HG02623 (cell line): Measurements from ENCODE around the gene ADK.

Experiments
- ATAC-seq: cut with Tn5 transposase; IDR thresholded peaks from one replicate; pipeline ENCODE4 v1.9.1; 2021; ENCODE audit warnings: moderate library complexity; ENCODE audit not compliant: unreplicated experiment

Gene ADK

DNA sequence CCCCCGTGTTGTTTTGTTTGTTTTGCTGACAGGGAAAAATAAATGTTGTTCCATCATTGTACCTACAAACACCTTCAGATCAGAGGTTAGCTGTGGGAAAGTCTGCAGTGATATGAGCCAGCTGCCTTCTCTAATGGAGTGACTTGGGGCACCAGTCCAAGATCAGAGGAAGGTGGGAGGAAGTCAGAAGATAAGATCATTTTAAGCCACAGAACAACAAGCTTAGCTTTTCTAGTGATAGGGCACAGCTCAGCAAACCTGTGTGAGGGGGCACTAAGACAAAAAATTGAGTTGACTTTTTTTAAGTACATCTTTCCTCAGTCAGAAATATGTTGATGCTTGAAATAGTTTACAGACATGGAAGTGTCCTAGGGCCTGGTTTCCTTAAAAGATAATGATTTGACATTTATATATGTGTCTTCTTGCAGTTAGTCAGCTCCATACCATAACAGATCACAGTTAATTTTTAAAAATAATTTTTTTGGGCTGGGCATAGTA lies 435.1 kb downstream of the ADK start:
- ATAC-seq = no peak

DNA sequence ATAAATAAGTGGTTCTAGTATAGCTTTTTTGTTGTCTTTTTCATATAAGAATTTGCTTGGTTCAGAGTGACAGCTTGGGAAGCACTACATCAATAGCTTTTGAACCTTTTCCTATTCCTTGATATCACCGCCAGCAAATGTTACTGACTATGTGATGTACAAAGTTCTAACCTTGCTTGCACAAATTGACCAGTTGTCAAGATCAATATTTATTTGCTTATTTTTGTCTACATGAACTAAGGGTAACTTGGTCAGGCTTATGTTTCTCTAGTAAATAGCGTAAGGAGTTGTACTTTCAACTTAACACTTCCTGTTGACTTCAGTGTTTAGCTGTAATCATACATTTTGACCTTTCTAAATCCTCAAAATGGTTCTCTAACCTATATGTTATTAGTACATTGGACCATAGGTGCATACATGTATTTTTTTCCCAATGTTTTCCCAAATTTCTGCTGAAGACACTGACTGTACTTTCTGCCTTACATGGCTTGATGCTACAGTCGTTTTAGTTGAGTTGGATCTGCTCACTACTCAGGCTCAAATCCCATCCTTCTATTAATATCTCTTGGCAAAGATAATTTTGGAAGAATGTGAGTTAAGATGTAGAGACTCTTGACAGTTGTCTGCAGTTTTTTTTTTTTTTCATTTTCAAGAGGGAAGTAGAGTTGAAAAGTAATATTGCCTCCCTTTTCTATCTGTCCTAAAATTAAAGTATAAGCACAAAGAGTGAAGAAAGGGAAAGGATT lies 436.3 kb downstream of the ADK start:
- no peak for ATAC-seq

DNA sequence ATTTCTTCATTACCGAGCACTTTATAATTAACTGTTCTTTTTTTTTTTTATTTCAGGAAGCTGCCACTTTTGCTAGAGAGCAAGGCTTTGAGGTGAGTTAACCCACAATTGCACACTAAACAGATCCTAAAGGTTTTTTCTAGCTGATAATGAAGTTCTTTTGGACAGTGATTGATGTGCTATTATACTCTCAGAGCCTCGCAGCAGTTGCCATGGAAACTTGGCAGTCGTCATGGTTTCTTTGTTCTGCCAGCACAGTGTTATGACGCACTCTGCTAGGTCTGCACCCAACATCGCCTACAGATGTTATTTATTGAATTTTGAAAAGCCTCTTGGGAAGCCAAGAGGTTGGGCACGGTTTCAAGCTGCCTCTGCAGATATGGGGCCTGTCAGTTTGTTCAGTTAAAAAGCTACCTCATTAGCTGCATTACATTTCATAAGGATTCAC lies 438.2 kb downstream of the ADK start:
- ATAC-seq = no peak

DNA sequence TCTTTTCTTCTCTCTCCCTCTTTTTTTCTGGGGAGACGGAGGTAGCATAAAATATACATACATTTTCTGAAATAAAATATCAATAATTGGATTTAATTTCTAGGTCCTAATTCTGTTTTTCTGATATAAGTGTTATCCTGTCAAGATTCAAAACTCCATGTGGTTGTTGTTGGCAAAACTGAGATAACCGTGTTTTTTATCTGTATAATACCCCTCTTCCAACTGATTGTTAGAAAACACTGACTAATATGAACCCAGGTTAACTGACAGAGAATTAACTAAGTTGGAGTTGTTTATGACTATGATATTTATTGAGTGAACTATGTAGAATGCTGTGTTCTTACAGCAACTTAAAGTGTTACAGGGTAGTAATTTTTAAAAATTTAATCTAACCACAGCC lies 438.8 kb downstream of the ADK start:
- ATAC-seq = no peak

DNA sequence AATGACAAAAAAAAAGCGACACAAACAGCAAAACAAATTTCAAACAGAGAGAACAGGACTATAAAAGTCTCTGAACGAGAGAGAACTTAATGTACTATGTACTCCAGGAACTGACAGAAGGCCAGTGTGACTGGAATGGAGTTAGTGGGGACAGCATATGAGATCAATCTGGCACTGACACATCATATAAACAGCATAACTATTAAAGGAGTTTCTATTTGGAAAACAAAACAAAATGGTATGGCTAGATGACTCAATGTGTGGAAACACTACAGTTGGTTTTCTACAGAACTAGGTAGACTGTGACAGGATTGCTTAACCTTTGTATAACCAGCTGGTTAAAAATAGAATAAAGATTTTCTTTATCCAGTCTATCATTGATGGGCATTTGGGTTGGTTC lies 442.4 kb downstream of the ADK start:
- no peak for ATAC-seq

DNA sequence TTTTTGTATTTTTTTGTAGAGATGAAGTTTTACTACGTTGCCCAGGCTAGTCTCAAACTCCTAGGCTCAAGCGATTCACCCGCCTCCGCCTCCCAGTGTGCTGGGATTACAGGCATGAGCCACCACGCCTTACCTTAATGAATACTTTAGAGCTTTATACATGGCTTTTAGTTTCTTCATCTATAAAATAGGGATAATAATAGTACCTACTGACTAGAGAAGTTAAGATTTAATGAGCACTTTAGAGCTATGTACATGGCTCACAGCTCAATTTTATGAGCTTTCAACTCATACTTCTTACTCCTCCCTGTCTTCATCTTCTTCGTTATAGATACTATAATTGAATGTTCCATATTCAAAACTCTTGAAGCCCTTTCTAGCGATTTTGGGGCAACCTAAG lies 445.7 kb downstream of the ADK start:
- no peak for ATAC-seq

DNA sequence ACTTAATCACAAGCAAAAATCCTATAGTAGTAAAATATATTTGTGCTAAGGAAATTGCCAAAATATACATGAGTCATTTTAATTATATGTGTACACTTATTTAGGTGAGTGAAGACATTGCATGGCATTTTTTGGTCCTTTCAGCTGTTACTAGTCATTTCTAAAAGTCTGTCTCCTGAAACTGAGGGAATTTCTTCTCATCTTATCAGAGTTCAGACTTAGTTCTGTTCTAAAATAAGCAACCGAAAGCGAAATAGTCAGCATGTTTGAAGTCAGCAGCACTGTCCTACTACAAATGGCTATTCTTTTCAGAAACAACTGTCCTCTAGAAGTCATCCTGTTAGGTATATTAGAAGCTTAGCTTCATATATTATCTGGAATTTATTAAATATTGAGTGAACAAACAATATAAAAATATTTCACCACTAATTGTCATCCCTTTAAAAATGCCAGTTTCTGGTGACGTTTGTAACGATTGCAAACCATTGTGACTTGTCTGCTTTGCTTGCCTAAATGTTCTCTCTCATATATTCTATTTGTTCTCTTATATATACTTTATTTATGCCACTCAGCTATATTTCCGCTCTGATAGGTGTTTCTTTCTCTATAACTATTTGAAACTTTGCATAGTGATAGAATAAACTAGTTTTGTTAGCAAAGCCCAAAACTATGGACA lies 448.0 kb downstream of the ADK start:
- no peak for ATAC-seq

DNA sequence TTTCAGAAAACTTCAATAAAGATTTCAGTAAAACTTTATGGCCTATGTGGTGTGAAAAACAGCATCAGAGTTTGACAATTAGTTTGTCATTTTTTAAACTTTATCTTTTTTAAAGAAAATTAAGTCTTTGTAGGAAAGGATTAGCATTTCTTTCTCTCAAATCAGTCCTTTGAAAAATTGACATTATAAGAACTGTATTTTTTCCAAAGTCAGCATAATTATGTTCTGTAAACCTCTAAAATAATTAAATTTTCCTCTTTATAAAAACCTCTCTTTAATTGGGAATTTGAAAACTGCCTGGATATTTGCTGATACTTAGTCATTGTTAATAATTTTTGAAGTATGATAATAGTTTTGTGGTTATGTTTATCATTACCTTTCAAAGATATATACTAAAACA lies 448.7 kb downstream of the ADK start:
- no peak for ATAC-seq

DNA sequence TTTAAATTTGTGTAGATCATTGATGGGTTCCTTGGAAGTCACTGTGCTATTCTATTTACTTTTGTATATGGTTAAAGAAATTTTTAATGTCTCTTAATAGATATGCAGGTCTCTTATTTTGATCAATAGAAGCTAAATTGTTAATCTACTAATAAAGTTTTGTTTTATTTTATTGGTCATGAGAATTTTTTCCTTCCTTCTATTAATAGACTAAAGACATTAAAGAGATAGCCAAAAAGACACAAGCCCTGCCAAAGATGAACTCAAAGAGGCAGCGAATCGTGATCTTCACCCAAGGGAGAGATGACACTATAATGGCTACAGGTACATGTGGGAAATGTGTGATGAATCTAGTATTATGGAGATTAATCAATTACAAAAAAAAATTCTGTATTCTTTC lies 449.1 kb downstream of the ADK start:
- no peak for ATAC-seq

DNA sequence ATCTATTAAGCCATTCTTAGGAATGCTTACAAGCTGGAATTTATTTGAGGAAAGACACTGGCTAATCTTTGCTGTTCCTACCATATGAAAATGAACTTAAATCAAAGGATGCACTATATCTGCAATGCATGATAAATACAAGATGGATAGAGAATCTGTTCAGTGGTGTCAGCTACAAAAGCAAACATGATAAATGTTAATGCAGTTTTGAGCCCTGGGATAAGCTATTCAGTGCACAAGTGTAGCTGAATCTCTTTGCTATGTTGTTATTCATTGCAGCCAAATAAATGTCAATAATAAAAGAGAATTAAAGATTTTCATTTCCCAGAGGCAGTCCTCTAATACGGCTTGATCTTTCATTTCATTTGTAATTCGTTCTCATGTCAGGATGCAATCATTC lies 451.6 kb downstream of the ADK start:
- no peak for ATAC-seq

DNA sequence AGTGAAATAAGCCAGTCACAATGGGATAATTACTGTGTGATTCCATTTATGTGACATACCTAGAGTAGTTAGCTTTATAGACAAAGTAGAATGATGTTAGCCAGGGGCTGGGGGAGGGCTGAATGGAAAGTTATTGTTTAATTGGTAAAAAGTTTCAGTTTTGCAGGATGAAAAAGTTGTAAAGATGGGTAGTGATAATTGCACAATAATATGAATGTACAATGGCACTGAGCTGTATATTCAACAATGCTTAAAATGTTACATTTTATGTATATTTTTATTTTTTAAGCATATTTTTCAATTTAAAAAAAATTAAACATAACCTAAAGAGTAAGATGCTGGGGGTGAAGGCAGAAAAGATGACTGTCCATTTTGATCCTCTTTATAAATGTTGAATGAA lies 459.3 kb downstream of the ADK start:
- ATAC-seq = no peak

DNA sequence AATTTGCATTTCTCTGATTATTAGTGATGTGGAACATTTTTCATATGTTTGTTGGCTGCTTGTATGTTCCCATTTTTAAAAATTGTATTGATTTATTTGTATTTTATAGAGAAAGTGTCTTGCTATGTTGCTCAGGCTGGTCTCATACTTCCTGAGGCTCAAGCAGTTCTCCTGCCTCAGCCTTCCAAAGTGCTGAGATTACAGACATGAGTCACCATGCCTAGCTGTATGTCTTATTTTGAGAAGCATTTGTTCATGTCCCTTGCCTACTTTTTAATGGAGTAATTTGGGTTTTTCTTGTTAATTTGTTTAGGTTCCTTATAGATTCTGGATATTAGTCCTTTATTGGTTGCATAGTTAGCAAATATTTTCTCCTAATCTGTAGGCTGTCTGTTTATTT lies 461.2 kb downstream of the ADK start:
- no peak for ATAC-seq

DNA sequence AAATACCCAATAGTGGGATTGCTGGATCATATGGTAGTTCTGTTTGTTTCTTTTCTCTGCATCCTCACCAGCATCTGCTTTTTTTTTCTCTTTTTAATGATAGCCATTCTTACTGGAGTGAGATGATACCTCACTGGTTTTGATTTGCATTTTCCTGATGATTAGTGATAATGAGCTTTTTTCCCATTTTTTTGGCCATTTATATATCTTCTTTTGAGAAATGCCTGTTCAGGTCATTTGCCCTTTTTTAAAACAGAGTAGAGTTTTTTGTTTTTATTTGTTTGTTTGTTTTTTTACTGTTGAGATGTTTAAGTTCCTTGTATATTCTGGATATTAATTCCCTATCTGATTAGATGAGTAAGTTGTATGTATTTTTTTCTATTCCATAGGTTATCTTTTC lies 469.6 kb downstream of the ADK start:
- no peak for ATAC-seq

DNA sequence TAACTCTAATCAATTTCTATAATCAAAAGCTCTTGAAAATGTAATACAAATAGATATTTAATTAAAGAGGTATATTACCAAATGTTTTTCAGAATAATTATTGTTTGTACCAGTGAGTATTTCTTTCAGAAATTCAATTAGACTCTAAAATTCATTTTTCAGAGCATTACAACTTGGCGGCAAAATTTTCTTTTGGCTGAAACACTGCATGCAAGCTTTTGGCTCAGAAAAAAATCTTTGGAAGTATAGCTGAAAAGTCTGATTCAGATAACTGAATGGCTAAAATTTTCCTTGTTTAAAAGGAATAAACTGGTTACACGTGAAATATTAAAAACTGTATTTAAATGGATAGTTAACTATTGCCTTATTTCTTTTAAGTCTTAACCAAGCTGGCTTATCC lies 472.8 kb downstream of the ADK start:
- no peak for ATAC-seq

DNA sequence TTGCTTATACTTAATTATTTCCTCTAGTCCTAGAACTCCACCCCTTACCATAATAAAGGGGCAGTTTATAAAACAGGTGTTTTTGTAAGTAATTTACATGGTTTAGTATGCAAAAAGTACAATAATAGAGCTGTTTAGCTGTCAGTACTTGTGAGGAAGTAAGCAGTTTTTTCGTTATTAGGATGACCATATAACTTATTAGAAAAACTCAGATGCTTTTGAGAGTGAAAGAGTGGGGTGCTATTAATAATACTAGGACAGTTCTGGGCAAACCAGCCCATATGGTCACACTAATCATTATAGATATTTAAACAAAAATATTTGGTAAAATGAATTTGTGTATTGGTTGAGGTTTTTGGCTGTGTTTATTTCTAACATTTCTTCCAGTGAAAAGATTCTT lies 473.5 kb downstream of the ADK start:
- ATAC-seq = no peak

DNA sequence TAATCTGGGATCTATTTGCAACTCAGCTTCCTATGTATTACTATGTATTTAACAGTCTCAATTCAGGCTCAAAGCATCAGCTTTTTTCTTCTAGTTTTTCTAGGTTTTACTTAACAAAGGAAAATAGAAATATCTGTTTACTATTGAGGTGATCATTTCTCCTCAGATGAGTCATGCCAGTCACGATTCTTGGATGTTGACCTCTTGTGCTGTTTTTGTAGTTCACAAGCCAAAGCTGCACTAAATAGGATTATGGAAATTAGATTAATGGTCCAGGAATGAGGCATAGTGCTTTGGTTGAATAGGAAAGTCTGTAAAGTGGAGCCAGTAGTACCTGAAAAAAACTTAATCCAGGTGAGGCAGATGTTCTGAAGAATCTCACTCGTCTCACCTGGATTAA lies 477.1 kb downstream of the ADK start:
- no peak for ATAC-seq

DNA sequence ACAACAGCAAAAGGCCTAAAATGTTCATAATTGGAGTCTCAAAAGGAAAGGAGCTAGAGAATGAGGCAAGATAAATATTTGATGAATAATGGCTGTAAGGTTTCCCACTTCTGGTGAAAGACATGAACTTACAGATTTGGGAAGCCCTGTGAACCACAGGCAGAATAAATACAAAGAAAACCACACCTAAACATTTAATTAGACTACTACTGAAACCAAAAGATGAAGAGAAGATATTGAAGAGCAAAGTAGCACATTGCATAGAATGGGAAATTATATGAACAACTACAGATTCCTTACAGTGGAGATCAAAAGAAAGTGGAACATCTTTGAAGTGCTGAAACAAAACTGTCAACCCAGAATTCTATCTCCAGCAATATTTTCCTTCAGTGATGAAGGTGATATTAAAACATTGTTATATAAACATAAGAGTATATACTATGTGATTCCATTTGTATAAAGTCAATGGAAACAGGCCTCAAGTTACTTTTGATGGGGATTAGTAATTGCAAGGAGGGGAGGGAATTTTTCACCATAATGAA lies 484.0 kb downstream of the ADK start:
- no peak for ATAC-seq

DNA sequence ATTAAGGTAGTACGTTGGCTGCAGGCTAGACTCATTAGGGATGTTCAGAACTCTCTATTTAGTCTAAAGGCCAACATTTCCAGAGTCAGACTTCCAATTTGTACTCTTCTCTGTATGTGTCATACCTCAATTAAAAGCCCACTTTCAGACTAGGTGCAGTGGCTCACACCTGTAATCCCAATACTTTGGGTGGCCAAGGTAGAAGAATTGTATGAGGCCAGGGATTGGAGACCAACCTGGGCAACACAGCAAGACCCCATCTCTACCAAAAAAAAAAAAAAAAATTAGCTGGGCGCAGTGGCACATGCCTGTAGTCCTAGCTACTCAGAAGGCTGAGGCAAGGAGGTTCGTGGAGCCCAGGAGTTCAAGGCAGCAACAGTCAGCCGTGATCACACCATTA lies 484.6 kb downstream of the ADK start:
- ATAC-seq = no peak

DNA sequence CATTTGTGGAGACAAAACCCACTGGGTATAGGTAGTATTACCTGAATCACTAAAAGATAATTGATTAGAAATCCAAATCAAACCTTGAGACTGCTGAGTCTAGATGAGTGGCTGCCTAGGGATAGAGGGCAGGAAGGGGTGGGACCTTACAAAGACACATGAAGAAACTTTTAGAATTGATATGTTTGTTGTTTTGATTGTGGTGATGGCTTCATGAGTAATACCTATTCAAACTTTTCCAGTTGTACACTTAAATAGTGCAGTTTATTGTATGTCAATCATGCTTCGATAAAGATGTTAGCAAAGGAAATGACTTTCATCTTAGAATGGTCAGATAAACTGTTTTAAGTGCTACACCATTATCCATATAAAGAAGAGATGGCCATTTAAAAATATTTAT lies 486.7 kb downstream of the ADK start:
- ATAC-seq = no peak

DNA sequence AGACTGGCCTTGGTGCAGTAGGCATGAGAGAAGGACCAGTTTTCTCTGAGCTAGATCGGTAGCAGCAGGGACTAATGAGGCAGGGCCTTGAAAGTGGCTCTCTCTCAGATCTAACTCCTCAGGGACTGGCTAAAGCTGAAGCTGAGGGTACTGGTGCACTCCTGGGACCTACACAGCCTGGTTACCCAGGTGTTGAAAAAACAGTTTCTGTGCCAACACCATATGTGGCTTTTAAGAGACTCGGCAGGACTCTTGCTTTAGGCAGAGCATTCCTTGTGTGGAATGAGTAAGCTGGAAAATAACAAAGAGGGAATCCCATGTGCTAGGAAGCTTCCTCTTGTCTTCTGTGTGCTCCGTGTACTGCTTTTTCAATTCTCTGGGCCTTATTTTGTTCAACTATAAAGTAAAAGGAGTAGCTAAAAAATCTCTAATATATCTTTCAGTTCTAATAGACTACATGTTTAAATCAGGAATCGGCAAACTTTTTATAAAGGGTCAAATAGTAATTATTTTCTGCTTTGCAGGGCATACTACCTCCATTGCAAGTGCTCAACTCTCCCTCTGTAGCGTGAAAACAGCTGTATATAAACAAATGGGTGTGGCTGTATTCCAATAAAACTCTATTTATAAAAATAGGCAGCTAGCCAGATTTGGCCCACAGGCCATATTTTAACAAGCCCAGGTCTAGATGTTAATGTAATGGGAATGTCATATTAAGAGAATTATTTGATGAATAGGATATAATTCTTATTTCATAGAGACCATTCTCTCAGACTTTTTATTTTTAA lies 489.3 kb downstream of the ADK start:
- ATAC-seq = no peak

DNA sequence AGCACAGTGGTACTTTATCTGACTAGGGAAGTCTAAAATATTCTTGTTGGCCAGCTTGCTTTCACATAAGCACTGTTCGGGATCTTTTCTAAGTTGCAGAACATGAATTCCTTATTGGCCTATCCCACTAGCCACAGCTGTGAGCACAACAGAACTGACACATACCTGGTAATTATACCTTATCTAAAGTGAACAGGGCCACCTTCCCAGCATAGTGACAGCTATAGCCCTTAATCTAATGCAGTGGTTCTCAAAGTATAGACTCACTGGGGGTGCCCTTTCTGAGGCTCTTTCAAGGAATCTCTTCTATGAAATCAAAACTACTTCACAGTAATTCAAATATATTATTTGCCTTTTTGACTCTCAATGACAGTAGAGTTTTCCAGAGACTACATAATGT lies 490.6 kb downstream of the ADK start:
- ATAC-seq = no peak
